DND-41 (cell line): ENCODE measurements around the gene DDX23.

Experiments
- EZH2 ChIP-seq: IDR thresholded peaks from 3 replicates; pipeline ENCODE4 v1.6.1; 2012; ENCODE audit warnings: borderline replicate concordance, low read depth, mild to moderate bottlenecking, moderate library complexity, low read length, inconsistent platforms; ENCODE audit not compliant: severe bottlenecking
- TF ChIP-seq, protein P1 (sequence below): IDR thresholded peaks from 2 replicates; pipeline ENCODE4 v1.5.1; 2012; ENCODE audit warnings: borderline replicate concordance, low read length, moderate library complexity, mild to moderate bottlenecking; ENCODE audit not compliant: poor library complexity, severe bottlenecking; ENCODE audit errors: extremely low read depth

DNA sequence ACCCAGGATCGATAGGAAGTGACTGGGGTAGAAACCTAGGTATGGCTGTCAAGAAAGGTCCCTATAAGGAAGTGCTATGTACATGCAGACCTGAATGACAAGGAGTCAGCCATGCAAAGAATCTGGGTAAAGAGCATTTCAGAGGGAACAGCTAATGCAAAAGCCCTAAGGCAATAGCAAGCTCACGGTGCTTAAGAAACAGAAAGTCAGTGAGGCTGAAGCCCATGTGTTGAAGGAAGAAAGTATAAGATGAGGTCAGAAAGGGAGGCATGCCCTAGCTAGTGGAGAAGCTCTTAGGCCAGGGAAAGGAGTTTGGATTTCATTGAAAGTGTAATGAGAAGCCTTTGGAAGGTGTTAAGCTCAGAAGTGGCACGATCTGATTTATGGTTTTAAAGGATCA, 57.1 kb downstream of the DDX23 start:
- TF ChIP-seq, protein P1, sequence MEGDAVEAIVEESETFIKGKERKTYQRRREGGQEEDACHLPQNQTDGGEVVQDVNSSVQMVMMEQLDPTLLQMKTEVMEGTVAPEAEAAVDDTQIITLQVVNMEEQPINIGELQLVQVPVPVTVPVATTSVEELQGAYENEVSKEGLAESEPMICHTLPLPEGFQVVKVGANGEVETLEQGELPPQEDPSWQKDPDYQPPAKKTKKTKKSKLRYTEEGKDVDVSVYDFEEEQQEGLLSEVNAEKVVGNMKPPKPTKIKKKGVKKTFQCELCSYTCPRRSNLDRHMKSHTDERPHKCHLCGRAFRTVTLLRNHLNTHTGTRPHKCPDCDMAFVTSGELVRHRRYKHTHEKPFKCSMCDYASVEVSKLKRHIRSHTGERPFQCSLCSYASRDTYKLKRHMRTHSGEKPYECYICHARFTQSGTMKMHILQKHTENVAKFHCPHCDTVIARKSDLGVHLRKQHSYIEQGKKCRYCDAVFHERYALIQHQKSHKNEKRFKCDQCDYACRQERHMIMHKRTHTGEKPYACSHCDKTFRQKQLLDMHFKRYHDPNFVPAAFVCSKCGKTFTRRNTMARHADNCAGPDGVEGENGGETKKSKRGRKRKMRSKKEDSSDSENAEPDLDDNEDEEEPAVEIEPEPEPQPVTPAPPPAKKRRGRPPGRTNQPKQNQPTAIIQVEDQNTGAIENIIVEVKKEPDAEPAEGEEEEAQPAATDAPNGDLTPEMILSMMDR: no peak
- TF ChIP-seq EZH2: no peak
